SK-N-SH treated with all-trans-retinoic acid at 6 μM for 48 hours (cell line): ENCODE results near the gene APBB1.

Experiments used
- ATAC-seq: fragments of 200-7000 bp; cut with Tn5 transposase; 3 replicates; pipeline ENCODE4 v1.9.1; 2020; ENCODE audit warnings: mild to moderate bottlenecking, moderate library complexity
- BACH2 ChIP-seq: fragments of 250-450 bp; sonication (Bioruptor Pico); IDR thresholded peaks from 2 replicates; pipeline ENCODE4 v1.9.0; 2021; ENCODE audit warnings: mild to moderate bottlenecking, borderline replicate concordance
- CREB5 ChIP-seq: fragments of 250-450 bp; sonication (Bioruptor Pico); IDR thresholded peaks from 2 replicates; pipeline ENCODE4 v1.5.1; 2020; ENCODE audit warnings: low read depth, mild to moderate bottlenecking, moderate library complexity
- CSDC2 ChIP-seq: fragments of 250-450 bp; sonication (Bioruptor Pico); IDR thresholded peaks from 2 replicates; pipeline ENCODE4 v1.5.0; 2020; ENCODE audit warnings: mild to moderate bottlenecking, moderate library complexity
- CSRNP3 ChIP-seq: fragments of 250-450 bp; sonication (Bioruptor Pico); IDR thresholded peaks from 2 replicates; pipeline ENCODE4 v1.5.1; 2021; ENCODE audit warnings: mild to moderate bottlenecking, moderate library complexity
- ESRRG ChIP-seq: fragments of 250-450 bp; sonication (Bioruptor Pico); IDR thresholded peaks from 2 replicates; pipeline ENCODE4 v1.6.1; 2021; ENCODE audit warnings: mild to moderate bottlenecking
- GLIS3 ChIP-seq: fragments of 250-450 bp; sonication (Bioruptor Pico); IDR thresholded peaks from 2 replicates; pipeline ENCODE4 v1.5.0; 2020; ENCODE audit warnings: mild to moderate bottlenecking, moderate library complexity
- OSR1 ChIP-seq: fragments of 250-450 bp; sonication (Bioruptor Pico); IDR thresholded peaks from 2 replicates; pipeline ENCODE4 v1.8.0; 2022; ENCODE audit warnings: moderate library complexity, mild to moderate bottlenecking, inconsistent platforms
- PATZ1 ChIP-seq: fragments of 250-450 bp; sonication (Bioruptor Pico); IDR thresholded peaks from 2 replicates; pipeline ENCODE4 v1.8.0; 2020; ENCODE audit warnings: mild to moderate bottlenecking, moderate library complexity, borderline replicate concordance
- POU6F1 ChIP-seq: fragments of 250-450 bp; sonication (Bioruptor Pico); IDR thresholded peaks from 2 replicates; pipeline ENCODE4 v1.8.0; 2021; ENCODE audit warnings: low read depth, mild to moderate bottlenecking, moderate library complexity, borderline replicate concordance
- PPARA ChIP-seq: fragments of 250-450 bp; sonication (Bioruptor Pico); IDR thresholded peaks from 2 replicates; pipeline ENCODE4 v1.5.0; 2020; ENCODE audit warnings: mild to moderate bottlenecking, borderline replicate concordance
- RARB ChIP-seq: fragments of 250-450 bp; sonication (Bioruptor Pico); IDR thresholded peaks from 2 replicates; pipeline ENCODE4 v1.8.0; 2021; ENCODE audit warnings: mild to moderate bottlenecking, moderate library complexity
- SNAI2 ChIP-seq: fragments of 250-450 bp; sonication (Bioruptor Pico); IDR thresholded peaks from 2 replicates; pipeline ENCODE4 v1.5.0; 2020; ENCODE audit warnings: mild to moderate bottlenecking, moderate library complexity
- TCF4 ChIP-seq: fragments of 250-450 bp; sonication (Bioruptor Pico); IDR thresholded peaks from 2 replicates; pipeline ENCODE4 v1.8.0; 2021; ENCODE audit warnings: mild to moderate bottlenecking, moderate library complexity, borderline replicate concordance
- TSHZ2 ChIP-seq: fragments of 250-450 bp; sonication (Bioruptor Pico); IDR thresholded peaks from 2 replicates; pipeline ENCODE4 v1.5.0; 2020; ENCODE audit warnings: mild to moderate bottlenecking, moderate library complexity
- ZC3H10 ChIP-seq: fragments of 250-450 bp; sonication (Bioruptor Pico); IDR thresholded peaks from 2 replicates; pipeline ENCODE4 v1.5.1; 2021; ENCODE audit warnings: mild to moderate bottlenecking, moderate library complexity
- ZFP3 ChIP-seq: fragments of 250-450 bp; sonication (Bioruptor Pico); IDR thresholded peaks from 2 replicates; pipeline ENCODE4 v1.5.0; 2020; ENCODE audit warnings: mild to moderate bottlenecking, moderate library complexity
- ZNF565 ChIP-seq: fragments of 450-650 bp; formaldehyde crosslinking; conservative IDR thresholded peaks from 2 replicates; pipeline ENCODE4 v1.5.0; 2020; ENCODE audit warnings: low read depth, mild to moderate bottlenecking, moderate library complexity
- ZNF70 ChIP-seq: fragments of 450-650 bp; formaldehyde crosslinking; IDR thresholded peaks from 2 replicates; pipeline ENCODE4 v1.5.0; 2020; ENCODE audit warnings: mild to moderate bottlenecking, moderate library complexity
- ZNF8 ChIP-seq: fragments of 450-650 bp; formaldehyde crosslinking; IDR thresholded peaks from 2 replicates; pipeline ENCODE4 v1.5.0; 2020; ENCODE audit warnings: mild to moderate bottlenecking, moderate library complexity

Gene APBB1

GRCh38 chr11:6385046-6385777 is 33.7 kb downstream of the APBB1 start:
- TF ChIP-seq ESRRG (CRISPR knock-in tag) (no peak), TSHZ2 (no peak), CSDC2 (CRISPR knock-in tag) (no peak), ZC3H10 (CRISPR knock-in tag) (no peak), ZNF565 (CRISPR knock-in tag) (no peak), CSRNP3 (CRISPR knock-in tag) (no peak), ZFP3 (no peak), GLIS3 (no peak), TCF4 (CRISPR knock-in tag) (no peak)
- no peak for ATAC-seq

- TF ChIP-seq TCF4 (CRISPR knock-in tag) (no peak), ESRRG (CRISPR knock-in tag) (no peak), PPARA (CRISPR knock-in tag) (no peak), OSR1 (CRISPR knock-in tag) (no peak), PATZ1 (CRISPR knock-in tag) (no peak), ZC3H10 (CRISPR knock-in tag) (no peak), RARB (CRISPR knock-in tag) (no peak), CSDC2 (CRISPR knock-in tag) (no peak), ZFP3 (no peak), ZNF8 (CRISPR knock-in tag) (no peak), POU6F1 (CRISPR knock-in tag) (no peak), BACH2 (no peak)
- TF ChIP-seq, all 23 proteins: peak for 0
- no peak for ATAC-seq
Observed at GRCh38 chr11:6378640-6378989, 40.3 kb downstream of the APBB1 start.

GRCh38 chr11:6377902-6378639 is 40.8 kb downstream of the APBB1 start:
- ATAC-seq, result no peak
- TF ChIP-seq PATZ1 (CRISPR knock-in tag) (no peak), ZNF8 (CRISPR knock-in tag) (no peak), ZNF70 (CRISPR knock-in tag) (no peak), TCF4 (CRISPR knock-in tag) (no peak), TSHZ2 (no peak), ZNF565 (CRISPR knock-in tag) (no peak), CREB5 (no peak), SNAI2 (CRISPR knock-in tag) (no peak), POU6F1 (CRISPR knock-in tag) (no peak), GLIS3 (no peak), ZC3H10 (CRISPR knock-in tag) (no peak), OSR1 (CRISPR knock-in tag) (no peak)
